Suprapubic skin (tissue), 4 donors: ENCODE data around the gene JSRP1.

ENCODE experiments used
- CTCF ChIP-seq, 2 donors: fragments of 200-600 bp in 1 of 2; fragments of 450-650 bp in 1 of 2; sonication (generic) in 1 of 2; IDR thresholded peaks; one replicate each; pipeline ENCODE4 v1.5.1; 2016 to 2019; ENCODE audit warnings: antibody characterized with exemption in 2 of 2, mild to moderate bottlenecking in 1 of 2, moderate library complexity in 1 of 2
- EP300 ChIP-seq: sonication (generic); formaldehyde crosslinking; IDR thresholded peaks from one replicate; pipeline ENCODE4 v1.6.1; 2017; ENCODE audit warnings: antibody characterized with exemption
- POLR2A ChIP-seq, 2 donors: fragments of 450-650 bp; IDR thresholded peaks; one replicate each; pipeline ENCODE4 v1.6.1; 2017; ENCODE audit warnings: antibody characterized with exemption in 2 of 2, mild to moderate bottlenecking in 2 of 2, moderate library complexity in 2 of 2
- POLR2AphosphoS5 ChIP-seq, 3 donors: sonication (generic); formaldehyde crosslinking; IDR thresholded peaks; one replicate each; pipeline ENCODE4 v1.6.1; 2017; ENCODE audit warnings: antibody characterized with exemption in 3 of 3

GRCh38 chr19:2226840-2227360 lies 29.3 kb downstream of the JSRP1 start:
- TF ChIP-seq CTCF (IDR thresholded peaks at IDR 0.05) (no peak), EP300 (no peak), POLR2AphosphoS5 (IDR thresholded peaks at IDR 0.05) (no peak), POLR2A (IDR thresholded peaks at IDR 0.05) (no peak)
